NCI-H2107 (cell line): ENCODE data around the gene TCF12.

Source experiments
- DNase-seq: peaks from one replicate; lab custom pipeline; 2025; lab: John Stamatoyannopoulos, UW

TCF12 gene

GRCh38 chr15:56918046-56918938 lies at the start of gene TCF12:
TSS of gene TCF12 (plus strand) at chr15:56918644. CDS start at chr15:56919914, 1,270 bp downstream.
- DNase-seq: peak; percentile 59

- DNase-seq: no peak
These were observed 48.9 kb upstream of the TCF12 start for GRCh38 chr15:56869573-56869972.

- no peak for DNase-seq
These were observed 47.3 kb upstream of the TCF12 start for GRCh38 chr15:56871185-56871584.

- DNase-seq: no peak
These were observed 46.6 kb upstream of the TCF12 start for GRCh38 chr15:56871867-56872266.

- DNase-seq: no peak
These were observed 41.0 kb upstream of the TCF12 start for GRCh38 chr15:56877255-56877970.

- no peak for DNase-seq
These were observed 38.9 kb upstream of the TCF12 start for GRCh38 chr15:56879502-56879901.

GRCh38 chr15:56883088-56883487 lies 35.4 kb upstream of the TCF12 start:
- DNase-seq: no peak

GRCh38 chr15:56886363-56886931 lies 32.0 kb upstream of the TCF12 start:
- no peak for DNase-seq

GRCh38 chr15:56886932-56887781 lies 31.3 kb upstream of the TCF12 start:
- peak; percentile 88 for DNase-seq

- DNase-seq: no peak
These were observed 30.5 kb upstream of the TCF12 start for GRCh38 chr15:56887782-56888438.

- DNase-seq: no peak
These were observed 28.4 kb upstream of the TCF12 start for GRCh38 chr15:56890038-56890437.

GRCh38 chr15:56891852-56892440 lies 26.5 kb upstream of the TCF12 start:
- no peak for DNase-seq

GRCh38 chr15:56892659-56893363 lies 25.6 kb upstream of the TCF12 start:
- no peak for DNase-seq

- DNase-seq: no peak
These were observed 25.1 kb upstream of the TCF12 start for GRCh38 chr15:56893364-56893678.

- DNase-seq: no peak
These were observed 23.8 kb upstream of the TCF12 start for GRCh38 chr15:56894601-56895000.

- no peak for DNase-seq
These were observed 16.5 kb upstream of the TCF12 start for GRCh38 chr15:56901931-56902330.

- no peak for DNase-seq
These were observed 11.7 kb upstream of the TCF12 start for GRCh38 chr15:56906766-56907165.

- no peak for DNase-seq
These were observed 7.6 kb upstream of the TCF12 start for GRCh38 chr15:56910801-56911200.

- DNase-seq: no peak
These were observed 5.2 kb upstream of the TCF12 start for GRCh38 chr15:56913241-56913640.

GRCh38 chr15:56913670-56914069 lies 4.8 kb upstream of the TCF12 start:
- DNase-seq: no peak

GRCh38 chr15:56915888-56916287 lies 2.6 kb upstream of the TCF12 start:
- DNase-seq: no peak
